ENCODE data around the gene GBX2.

GBX2 gene

GRCh38 chr2:236168110-236169080, at the start of gene GBX2:
TSS of gene GBX2 (minus strand) at chr2:236168386. CDS start at chr2:236167971, 415 bp downstream.
- DNase-seq (ENCODE audit: low read depth) = no peak

GRCh38 chr2:236217926-236218325, 49.7 kb upstream of the GBX2 start:
- no peak for DNase-seq (ENCODE audit: low read depth)

- no peak for DNase-seq (ENCODE audit: low read depth)
Measured at GRCh38 chr2:236216711-236217110, 48.5 kb upstream of the GBX2 start.

DNA sequence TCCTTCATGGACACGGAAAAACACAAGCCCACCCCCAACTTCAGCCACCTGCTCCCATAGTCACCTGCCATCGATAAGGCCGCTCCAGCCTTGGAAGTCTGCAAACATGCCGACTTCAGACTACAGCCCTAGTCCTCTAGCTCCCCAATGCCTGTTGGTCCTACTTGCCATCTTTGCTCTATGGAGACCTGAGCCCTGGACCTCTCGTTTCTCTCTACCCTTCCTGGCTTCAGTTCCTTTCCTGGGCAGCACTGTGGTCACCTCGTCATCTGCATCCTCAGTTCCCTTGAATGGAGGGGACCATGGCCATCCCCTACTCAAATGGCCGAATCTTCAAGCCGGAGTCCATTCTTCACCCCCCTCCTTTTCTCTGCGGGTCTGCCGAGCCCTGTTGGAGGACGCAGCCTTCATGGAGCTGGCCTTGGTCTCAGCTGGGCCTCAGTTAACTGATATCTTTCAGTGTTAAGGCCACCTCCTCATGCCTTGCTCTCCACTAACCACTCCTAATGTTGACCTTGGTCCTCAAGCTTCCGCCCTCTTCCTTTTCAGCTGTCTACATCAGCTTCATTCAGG, 47.7 kb upstream of the GBX2 start:
- no peak for DNase-seq (ENCODE audit: low read depth)

DNA sequence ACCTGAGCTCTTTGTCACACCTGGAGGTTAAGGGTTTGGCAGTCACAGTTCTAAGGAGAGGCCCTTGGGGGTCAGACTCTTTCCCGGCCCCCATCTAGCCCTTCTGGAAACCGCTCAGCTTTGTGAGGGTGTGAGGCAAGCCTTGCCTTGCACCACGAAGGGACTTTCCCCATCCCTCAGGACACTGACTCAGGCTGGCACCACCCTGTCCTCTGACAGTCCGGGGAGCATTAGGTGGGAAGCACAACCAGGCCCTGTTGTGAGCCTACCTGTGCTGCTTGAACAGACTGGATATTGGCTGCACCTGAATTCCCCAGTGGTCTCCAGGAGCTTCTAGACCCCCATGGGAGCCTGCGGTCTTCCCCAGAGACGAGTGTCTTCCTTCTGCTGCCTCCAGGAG, 47.0 kb upstream of the GBX2 start:
- no peak for DNase-seq (ENCODE audit: low read depth)

DNA sequence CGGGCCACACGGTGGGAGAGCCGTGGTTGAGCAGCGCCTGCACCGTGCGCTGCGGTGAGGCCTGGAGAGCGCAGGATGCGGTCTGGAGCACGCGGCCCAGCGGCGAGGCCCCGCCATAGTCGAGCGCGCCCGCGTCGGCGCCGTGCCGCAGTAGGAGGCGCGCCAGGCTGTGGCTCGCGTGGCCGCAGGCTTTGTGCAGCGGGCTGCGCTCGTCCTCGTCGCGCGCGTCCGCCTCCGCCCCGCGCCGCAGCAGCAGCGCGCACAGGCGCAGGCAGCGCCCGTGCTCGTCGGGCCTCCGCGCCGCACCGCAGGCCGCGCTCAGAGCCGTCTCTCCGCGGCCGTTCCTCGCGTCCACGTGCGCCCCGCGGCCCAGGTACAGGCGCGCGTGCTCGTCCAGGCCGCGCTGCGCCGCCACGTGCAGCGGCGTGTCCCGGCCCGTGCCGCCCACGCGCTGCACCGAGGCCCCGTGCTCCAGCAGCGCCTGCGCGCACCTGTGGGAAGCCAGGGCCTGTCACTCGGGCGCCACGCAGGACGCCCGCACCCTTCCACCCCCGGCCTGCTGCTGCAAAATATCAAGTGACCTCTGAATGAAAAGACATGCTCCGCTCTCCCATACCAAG, 46.3 kb upstream of the GBX2 start:
- DNase-seq (ENCODE audit: low read depth) = no peak

GRCh38 chr2:236211296-236211695, 43.1 kb upstream of the GBX2 start:
- no peak for DNase-seq (ENCODE audit: low read depth)

DNA sequence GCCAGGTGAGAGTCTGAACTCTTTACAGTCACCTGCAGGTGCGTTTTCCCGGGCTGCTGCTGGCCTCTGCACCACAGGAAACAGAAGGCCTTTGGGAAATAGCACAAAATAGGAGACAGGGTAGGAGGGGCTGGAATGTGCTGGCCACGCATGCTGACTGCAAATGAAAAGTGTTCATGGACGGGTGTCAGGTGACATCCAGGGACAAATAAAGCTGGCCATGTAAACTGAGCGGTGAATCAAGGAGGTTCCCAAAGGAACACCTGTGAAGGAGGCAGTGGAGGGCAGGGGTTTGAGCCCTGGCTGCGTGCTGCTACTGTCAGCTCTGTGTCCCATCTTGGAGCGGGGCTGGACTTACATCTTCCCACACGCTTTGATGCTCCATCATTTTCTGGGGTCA, 42.4 kb upstream of the GBX2 start:
- no peak for DNase-seq (ENCODE audit: low read depth)

GRCh38 chr2:236209996-236210395, 41.8 kb upstream of the GBX2 start:
- DNase-seq (ENCODE audit: low read depth) = no peak

GRCh38 chr2:236209535-236209934, 41.3 kb upstream of the GBX2 start:
- no peak for DNase-seq (ENCODE audit: low read depth)

DNA sequence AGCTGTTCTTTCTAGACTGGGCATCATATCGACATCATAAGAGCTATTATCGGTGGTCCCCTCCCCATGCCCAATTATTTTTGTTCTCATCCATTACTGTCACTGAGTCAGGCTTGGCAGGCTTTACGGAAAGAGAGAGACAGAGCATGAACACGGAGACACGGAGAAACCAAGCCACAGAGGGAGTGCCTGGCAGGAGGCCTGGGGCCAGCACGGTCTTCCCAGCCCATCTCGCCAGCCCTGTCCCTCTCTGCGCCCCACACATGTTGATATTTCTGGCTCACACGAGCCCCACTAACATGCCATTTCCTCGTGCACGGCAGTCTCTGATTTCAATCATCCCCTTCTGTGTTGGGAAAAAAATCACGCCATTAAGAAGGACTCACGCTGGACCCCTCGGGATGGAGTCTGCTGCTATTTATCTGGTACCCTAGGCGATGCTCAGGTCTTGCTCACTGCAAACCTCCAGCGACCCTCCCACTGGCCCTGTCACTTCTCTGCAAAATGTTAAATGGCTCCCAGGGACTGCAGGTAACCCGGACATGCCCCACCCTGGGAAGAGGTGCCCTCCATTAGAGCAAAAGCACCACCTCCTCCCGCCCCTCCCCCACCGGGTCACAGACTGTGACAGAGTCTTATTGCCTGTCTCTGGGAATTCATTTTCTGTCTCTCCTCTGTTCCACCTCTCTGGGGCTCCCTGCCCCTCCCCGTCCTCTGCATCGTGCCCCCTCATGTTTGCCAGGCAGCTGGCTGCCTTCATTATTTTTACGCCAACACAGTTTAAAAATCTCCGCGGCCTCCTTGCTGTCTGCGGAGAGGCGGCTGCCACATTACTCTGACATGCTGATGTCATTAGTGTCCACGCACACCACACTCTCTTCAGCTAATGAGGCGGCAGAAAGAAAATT, 40.1 kb upstream of the GBX2 start:
- no peak for DNase-seq (ENCODE audit: low read depth)

- no peak for DNase-seq (ENCODE audit: low read depth)
Measured at GRCh38 chr2:236207472-236207871, 39.3 kb upstream of the GBX2 start.

DNA sequence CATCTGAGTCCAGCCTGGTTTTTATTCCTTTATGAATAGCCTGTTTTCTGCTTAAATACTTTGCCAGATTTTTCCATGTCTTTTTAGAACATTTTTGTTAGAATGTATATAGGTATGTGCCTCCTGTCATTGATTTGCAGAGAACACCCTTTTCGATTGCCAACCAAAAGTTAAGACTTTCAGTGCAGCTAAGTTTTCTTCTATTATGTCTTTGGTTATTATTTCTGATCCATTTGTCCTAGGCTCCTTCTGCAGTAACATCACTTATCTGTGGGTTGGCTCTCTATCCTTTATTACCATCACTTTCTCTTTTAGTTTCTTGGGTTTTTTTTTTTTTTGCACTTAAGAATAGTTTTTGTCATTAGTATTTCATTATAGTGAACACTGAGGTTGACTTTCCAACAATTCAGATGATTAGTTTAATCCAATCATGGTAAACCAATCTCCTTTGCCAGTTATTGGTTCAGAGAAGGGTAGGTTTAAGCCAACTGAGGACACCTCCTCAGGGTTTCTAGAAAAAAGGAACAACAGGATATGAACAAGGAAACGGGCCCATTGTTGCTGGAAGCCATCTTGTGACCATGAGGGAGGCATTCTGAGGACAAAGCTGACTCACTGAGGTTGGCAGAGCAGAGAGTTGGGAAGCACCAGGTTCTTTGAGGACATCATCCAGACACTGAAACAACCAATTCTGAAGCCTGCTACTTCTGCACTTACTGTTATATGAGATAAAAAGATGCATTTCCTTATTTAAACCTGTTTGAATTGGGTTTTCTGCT, 37.9 kb upstream of the GBX2 start:
- DNase-seq (ENCODE audit: low read depth) = no peak

DNA sequence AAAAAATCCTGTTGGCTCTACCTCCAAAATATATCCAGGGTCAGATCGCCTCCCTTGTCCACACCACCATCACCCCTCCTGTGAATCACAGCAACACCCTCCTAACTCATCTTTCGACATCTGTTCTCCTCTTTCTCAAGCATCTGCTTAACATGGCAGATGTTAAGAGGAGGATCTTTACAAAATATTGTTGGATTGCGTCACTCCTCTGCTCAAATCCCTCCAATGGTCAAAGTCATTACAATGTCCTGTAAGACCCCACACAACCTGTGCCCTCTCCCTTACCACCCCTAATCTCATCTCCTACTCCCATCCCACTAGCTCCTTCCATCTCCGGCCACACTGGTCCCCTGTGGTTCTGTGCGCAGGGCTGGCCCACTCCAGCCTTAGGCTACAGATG, 36.8 kb upstream of the GBX2 start:
- DNase-seq (ENCODE audit: low read depth) = no peak

DNA sequence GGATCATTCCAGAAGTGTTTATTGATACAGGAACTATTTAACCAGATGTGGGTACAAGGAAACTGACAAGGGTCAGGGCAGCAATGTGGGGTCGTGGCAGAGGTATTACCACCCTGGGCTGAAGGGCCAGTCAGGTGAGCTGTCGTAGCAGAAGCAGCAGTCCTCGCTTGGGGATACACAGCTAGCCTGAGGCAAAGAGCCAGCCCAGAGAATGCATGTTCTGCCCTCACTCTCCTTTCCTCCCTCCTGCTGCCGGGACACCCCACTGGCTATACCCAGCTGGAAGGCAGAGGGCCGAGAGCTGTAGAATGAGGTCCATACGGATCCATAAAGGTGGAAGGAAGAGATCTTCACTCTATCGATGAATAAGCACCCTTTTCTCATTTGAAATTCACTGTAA, 32.2 kb upstream of the GBX2 start:
- no peak for DNase-seq (ENCODE audit: low read depth)

GRCh38 chr2:236196366-236196765, 28.2 kb upstream of the GBX2 start:
- DNase-seq (ENCODE audit: low read depth) = no peak

DNA sequence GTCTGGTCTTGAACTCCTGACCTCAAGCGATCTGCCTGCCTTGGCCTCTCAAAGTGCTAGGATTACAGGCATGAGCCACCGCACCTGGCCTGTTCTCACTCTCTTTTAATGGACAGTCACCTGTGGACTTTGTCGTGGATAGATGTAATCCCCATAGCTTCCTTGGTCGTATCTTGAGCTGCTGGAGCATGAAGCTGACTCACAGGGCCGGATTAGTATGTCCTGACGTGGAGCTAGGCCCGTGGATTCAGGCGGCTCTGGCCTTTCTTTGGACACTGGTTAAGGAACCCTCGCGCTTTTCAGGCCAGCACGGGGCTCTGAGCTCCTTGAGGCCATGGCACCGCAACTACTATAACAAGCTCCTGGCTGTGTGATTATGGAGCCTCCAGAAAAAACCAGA, 27.5 kb upstream of the GBX2 start:
- no peak for DNase-seq (ENCODE audit: low read depth)

GRCh38 chr2:236194786-236195185, 26.6 kb upstream of the GBX2 start:
- no peak for DNase-seq (ENCODE audit: low read depth)

DNA sequence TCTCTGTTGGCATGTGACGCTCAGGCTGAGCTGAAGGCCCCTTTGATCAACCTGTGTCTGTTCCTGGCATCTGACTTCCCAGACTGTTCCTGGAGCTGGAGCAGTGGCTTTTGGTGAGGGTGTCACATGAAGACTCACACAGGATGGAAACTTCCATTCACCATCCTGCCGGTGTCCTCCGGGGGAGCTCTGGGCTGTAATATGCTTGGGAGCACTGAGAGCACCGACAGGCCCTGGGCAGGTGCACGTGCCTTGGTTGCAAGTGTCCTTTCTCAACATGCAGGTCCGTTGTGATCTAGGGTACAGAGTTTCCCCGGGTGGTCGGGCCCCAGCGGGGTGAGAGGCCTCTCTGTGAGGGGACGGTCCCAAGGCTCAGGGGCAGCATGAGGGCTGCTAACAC, 24.8 kb upstream of the GBX2 start:
- no peak for DNase-seq (ENCODE audit: low read depth)

GRCh38 chr2:236190674-236191073, 22.5 kb upstream of the GBX2 start:
- DNase-seq (ENCODE audit: low read depth) = no peak

DNA sequence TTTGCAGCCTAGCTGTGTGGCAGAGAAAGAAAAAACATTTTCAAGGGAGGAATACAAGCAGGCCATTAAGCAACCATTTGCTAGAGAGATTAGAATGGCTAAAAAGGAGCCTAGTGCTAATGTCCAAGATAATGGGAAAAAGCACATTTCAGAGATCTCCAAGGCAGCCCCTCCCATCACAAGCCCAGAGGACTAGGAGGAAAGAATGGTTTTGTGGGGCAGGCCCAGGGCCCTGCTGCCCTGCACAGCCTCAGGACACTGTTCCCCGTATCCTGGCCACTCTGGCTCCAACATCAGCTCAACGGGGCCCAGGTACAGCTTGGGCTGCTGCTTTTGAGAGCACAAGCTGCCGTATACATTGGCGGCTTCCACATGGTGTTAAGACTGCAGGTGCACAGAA, 16.5 kb upstream of the GBX2 start:
- DNase-seq (ENCODE audit: low read depth) = no peak

Measured in HS-27A (cell line).